NCI-H2227 (cell line): ENCODE measurements around the gene UBE3C.

ENCODE experiments used
- DNase-seq: peaks from one replicate; lab custom pipeline; 2025; ENCODE audit not compliant: unreplicated experiment; lab: John Stamatoyannopoulos, UW

The UBE3C gene

DNA sequence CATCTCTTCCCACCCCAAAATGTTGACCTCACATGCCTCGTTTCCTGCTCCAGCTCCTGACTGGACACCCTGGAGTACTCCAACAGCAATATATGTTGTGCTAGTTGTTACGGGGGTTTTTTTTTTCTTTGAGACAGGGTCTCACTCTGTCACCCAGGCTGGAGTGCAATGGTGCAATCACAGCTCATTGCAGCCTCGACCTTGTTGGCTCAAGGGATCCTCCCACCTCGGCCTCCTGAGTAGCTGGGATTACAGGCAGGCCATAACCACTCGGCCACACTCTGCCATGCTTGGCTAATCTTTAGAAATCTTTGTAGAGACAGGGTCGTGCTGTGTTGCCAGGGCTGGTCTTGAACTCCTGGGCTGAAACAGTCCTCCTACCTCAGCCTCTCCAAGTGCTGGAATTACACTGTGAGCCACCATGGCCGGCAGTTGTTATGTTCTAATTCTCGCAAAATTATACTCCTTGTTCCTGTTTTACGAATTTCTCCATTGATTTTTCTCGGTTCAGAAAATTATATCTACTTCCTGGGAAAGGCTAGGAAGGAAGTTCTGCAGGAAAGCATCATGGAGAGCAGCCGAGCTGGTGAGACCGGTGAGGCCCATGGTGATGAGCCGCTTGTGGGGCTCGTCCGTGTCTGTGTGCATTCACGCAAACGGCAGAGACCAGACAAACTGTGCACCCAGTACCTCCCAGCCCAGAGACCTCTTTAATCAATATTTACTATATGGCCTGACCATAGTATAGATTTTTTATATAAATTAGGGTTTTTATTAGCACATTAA lies 145.7 kb downstream of the UBE3C start:
- no peak for DNase-seq

DNA sequence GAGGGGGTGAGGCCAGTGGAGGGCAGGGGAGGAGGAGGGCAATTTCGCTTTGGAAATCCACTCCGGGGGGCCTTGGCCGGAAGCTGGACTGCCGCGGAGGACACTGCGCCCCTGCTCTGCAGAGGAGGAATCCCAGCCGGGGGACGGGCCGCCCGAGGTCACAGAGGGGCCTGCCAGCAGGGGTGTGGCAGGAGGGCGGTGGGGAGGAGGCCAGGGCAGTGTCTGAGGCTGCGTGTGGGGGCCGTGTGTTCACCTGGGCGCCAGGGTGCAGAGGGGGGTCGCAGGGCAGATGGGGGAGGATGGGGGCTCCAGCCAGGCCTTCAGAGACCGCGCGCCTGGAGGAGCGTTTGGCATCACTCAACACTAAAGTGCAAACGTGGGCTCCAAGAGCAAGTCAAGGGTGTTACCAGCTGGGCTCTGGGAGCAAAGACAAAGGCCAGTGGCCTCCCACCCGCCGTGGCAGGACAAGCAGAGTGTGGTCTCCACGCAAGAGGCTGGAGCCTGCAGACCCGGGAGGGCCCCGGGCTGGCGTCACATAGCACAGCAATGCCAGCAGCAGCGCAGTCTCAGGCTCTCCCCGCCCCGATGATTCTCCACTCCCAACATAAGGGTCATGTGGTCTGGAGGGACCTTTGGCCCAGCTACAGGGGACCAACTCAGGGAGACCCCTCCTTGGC lies 152.8 kb downstream of the UBE3C start:
- no peak for DNase-seq

DNA sequence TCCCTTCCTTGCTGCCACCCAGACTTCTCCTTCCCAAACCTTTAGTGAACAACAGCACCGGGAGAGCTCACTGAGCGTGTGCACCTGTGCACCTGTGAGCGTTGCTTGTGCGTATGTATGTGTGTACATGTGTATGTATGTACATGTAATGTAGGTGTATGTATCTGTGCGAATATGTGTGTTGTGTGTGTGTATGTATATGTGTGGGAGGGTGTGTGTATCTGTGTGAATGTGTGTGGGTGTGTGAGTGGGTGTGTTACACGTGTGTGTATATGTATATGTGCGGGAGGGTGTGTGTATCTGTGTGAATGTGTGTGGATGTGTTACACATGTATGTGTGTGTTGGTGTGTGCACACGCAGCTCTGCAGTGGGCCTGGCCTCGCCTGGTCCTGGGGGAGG lies 153.5 kb downstream of the UBE3C start:
- no peak for DNase-seq

DNA sequence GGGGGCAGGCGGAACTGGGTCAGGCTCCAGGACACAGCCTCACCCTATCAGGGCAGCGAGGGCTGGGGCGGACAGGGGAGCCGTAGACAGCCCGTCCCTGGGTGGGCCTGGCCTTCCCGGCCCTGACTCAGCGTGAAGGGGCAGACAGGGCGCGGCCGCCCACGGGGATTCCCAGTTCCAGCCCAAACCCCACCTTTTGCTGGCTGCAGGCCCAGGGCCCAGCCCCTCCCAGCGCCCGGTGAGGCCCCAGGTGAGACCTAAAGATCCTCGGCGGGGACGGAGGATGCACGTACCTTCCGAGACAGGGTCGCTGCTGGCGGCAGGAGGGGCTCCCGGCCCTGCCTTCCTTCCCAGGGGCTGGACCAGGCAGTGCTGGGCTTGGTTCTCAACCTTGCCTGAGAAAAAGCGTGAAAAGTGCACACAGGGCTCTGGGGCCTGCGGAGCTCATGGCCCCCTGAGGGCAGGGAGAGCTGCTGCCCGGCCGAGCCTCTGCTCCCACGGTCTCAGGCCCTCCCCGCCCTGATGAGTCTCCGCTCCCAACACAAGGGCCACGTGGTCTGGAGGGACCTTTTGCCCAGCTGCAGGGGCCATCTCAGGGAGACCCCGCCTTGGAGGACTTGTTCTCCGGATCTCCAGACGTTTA lies 154.2 kb downstream of the UBE3C start:
- no peak for DNase-seq

DNA sequence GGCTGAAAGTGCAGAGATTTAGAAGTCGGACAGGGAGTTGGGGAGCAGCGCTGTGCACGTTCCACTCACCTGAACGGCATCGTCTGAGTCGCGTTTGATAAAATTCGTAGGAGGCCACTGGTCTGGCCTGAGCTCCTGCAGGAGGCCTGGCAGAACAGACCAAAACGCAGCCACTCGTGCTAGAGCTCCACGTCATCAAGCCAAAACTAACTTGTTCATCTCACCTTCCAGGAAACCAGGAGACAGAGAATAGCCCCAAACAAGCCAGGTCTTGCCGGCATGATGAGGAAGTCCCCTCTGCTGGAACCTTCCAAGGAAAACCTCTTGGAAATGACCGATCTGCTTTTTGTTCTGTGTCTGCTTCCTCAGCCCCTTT lies 154.7 kb downstream of the UBE3C start:
- DNase-seq: no peak

DNA sequence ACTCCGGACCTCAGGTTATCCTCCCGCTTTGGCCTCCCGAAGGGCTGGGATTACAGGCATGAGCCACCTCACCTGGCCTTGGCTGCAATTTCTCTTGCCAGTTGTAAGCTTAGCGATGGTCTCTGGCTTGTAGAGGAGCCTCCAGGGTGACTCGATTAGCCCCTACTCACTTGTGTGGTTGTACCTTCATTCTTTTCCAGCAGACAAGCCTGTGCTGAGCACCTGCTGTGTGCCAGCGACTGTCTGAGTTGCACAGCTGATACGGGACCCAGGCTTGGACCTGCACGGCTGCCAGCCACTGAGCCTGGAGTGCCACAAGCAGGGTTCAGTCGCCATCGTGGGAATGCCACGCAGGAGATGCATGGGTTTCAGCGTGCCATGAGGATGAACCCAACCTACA lies 156.0 kb downstream of the UBE3C start:
- no peak for DNase-seq

DNA sequence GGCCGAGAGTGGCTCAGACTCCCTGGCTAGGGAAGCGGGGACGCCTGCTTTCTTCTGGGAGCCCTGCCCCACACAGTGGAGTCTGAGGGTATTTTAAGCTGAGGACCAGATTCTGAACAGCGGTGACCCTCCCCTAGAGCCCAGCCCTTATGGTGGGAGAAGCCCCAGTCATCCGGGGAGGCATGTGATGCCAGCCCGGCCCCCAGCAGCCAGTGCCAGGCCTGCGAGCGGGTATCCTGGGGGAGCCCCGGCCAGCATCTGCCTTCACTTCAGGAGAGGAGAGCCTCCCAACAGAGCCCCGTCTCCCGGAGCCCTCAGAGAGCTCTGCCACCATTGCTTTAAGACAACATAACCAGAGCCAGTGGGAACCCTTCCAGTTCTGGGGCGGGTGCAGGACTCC lies 156.6 kb downstream of the UBE3C start:
- DNase-seq: no peak

DNA sequence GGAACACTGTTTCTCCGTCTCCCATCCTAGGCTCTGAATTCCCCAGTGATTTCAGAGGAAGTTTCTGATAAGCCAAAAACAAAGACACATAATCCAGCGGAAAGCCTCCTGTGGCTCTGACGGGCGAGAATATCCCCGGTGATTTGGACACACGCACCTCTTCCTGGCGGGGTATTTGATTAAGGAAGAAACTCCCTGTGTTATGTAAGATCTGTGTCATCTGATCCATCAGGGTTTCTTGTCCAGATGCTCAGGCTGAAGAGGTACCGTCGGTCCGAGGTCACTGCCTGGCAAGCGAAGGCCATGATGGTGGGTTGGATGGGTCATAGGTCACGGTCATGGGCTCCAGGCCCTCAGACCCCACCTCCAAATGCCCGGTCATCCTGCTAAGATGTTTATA lies 158.5 kb downstream of the UBE3C start:
- no peak for DNase-seq

DNA sequence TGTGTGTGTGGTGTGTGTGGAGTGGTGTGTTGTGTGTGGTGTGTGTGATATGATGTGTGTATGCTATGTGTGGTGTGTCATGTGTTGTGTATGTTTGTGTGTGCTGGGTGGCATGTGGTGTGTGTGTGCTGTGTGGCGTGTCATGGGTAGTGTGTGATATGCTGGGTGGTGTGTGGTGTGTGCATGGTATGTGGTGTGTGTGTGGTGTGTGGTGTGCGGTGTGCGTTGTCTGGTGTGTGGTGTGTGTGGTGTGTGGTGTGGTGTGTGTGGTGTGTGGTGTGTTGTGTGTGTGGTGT lies 160.5 kb downstream of the UBE3C start:
- DNase-seq: no peak

DNA sequence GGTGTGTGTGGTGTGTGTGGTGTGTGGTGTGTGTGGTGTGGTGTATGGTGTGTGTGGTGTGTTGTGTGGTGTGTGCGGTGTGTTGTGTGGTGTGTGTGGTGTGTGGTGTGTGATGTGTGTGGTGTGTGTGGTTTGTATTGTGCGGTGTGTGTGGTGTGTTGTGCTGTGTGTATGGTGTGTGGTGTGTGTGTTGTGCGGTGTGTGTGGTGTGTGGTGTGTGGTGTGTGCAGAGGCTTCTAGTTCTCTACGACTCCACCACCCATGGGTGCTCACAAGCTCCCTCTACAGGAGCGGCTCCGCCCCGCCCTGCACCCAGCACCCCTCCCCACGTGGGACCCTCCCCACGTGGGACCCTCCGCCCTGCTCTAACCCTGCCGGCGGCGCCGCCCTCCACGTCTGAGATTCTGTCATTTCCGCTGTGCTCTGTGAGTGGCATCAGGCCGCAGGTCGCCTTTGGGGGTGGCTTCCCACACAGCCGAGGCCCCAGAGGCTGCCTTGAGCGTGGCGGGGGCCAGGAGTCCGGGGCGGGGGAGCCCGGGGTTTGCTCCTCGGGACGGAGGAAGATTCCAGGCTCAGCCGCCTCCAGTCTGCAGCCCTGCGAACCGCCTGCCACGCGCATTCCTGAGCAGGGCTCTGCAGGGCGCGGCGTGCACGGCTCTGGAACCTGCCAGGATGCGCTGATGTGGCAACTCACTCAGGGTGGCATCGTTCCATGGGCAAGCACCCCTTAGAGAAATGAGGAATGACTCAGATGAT lies 161.1 kb downstream of the UBE3C start:
- DNase-seq: no peak

DNA sequence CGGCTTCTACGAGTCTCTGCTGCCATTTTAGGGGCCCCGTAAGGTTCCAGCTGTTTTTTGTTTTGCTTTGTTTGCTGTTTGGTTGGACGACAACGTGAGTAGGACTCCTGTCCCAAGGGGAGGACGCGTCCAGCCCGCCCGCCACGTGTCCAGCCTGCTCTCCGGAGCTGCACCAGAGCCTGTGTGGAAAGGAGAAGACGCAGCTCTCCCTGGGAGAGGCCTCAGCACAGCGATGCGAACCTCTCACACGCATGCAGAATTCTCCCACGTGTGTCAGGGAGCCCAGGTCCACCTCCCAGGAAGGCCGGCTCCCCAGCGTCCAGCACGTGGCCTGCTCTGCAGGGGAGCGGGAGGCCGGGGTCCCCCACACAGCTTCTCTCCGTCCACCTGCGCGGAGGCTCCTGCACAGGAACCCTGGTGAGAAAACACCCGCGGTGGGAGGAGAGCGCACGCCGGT lies 161.7 kb downstream of the UBE3C start:
- no peak for DNase-seq

DNA sequence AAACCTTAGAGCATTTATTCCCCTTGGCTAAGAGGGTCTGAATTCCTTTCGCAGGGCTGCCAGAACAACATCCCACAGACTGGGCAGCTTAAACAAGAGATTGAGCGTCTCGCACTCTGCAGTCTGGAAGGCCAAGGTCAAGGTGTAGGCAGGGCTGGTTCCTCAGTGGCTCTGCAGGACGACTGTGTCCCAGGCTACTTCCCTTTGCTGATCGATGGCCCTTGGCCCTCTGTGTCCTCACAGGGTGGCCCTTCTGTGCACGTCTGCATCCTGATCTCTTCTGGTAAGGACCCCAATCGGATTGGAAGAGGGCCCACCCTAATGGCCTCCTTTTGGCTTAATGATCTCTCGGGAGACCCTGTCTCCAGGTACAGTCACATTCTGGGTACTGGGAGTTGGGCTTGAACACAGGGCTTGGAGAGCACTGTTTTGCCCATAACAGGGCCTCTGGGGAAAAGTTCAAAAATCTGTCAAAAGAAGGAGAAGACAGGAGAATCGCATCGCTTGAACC lies 162.9 kb downstream of the UBE3C start:
- DNase-seq: no peak

DNA sequence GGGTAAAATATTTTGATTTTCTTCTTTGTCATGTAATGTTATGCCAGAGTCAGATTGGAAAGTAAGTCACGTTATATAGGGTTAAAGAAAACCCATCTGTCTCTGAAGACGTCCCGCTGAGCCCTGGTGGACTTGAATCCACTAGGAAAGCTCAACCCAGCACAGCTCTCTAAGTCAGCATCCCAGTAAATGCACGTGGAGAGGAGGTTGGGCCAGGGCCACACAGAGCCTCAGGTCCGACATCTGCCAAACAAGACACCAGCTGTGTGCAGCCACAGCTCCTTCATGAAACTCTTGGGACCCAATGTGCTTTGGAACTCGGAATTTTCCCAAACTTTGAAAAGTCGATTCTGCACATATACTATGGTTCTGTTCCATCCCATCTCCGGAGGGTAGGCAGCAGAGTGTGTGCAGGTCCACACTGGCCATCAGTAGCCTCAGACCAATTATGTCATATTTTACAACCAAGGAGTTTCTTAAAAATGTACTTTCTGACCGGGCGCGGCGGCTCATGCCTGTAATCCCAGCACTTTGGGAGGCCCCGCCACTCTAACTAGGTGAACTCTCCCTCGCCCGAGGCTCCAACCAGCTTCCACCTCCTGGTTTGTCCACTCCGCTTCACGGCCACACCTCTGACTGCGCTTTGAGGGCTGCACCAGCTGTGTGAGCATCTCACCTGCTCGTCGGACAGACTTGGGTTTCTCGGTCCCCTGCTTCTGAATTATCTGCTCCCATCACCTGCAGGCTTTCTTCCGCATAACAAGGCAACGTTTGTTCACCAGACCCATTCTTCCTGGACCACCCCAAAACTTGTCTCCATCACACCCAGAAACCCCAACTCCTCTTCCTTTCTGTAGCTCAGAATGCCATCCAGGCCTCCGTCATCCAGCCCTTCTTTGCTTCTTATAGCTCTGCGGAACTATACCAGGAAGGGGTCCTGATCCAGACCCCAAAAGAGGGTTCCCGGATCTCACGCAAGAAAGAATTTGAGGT lies 168.4 kb downstream of the UBE3C start:
- no peak for DNase-seq

DNA sequence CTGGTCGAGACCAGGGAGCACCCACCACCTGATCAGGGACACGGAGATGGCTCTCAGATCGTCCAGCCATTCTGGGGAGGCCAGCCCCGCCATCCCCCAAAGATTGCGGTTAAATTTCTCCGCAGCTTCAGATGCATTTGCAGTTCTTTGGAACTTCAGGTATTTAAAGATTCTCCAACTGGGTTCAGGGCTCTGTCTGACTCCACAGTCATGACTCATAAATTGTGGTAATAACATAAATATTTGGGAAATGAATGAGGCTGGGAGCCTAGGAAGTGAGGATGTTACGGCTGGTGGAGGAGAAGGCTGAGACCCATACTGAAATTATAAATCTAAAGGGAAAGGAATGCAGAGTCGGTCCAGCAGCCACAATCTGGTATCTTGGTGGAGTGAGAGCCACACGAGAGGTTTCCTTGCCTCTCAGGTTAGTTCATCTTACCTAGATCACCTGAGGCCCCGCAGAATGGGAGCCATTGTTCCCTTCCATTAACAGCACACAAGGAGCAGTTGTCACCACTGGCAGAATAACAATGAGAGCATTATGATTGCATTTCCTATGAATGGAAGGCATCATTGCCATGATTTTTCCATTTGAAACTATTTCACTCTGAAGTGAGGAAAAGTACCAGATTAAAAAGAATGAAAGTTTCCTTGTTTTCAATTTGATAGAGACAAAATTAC lies 171.4 kb downstream of the UBE3C start:
- DNase-seq: no peak

DNA sequence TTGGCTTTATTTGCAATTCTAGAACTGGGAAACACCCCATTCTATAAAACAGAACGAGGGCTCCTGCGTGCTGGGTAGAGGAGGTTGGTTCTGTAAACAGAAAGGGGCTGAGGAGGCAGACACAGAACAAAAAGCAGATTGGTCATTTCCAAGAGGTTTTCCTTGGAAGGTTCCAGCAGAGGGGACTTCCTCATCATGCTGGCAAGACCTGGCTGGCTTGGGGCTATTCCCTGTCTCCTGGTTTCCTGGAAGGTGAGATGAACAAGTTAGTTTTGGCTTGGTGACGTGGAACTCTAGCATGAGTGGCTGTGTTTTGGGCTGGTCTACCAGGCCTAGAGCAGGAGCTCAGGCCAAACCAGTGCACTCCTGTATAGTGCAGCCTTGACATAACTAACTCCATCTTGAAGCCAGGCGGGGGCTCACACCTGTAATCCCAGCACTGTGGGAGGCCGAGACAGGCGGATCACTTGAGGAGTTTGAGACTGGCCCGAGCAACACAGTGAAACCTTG lies 172.0 kb downstream of the UBE3C start:
- DNase-seq: no peak

DNA sequence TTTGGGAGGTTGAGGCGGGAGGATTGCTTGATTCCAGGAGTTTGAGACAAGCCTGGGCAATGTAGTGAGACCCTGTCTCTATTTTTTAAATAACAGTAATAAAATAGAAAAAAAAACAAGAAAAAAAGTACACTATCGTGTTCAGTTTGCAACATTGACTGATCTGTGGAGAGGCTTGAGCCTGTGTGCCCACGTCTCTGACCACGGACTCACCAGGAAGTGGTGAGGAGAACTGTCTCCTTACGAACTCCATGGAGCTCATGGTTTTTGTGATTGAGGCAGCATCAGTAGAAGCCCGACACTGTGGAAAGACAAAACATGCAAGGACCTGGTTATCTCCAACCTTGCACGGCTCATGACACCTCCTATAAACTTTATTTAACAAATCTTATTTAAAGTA lies 174.2 kb downstream of the UBE3C start:
- DNase-seq: no peak

DNA sequence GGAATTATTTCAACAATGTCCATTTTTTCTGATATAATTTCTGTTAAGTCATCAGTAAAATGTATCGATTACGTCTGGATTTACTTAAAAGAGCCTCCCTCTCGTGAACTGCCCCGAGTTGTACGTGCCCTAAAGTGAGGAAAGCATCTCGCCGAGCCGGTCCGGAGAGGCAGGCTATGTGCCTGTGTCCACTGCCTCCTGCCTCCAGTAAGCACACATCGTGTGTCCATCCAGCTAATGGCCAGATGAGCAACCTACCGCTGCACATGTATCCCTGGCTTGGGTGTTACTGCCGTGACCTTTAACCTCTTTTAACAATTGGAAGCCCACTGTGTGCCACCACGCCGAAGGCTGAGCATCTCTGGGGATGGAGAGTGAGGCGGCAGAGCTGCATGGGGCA lies 174.9 kb downstream of the UBE3C start:
- no peak for DNase-seq

DNA sequence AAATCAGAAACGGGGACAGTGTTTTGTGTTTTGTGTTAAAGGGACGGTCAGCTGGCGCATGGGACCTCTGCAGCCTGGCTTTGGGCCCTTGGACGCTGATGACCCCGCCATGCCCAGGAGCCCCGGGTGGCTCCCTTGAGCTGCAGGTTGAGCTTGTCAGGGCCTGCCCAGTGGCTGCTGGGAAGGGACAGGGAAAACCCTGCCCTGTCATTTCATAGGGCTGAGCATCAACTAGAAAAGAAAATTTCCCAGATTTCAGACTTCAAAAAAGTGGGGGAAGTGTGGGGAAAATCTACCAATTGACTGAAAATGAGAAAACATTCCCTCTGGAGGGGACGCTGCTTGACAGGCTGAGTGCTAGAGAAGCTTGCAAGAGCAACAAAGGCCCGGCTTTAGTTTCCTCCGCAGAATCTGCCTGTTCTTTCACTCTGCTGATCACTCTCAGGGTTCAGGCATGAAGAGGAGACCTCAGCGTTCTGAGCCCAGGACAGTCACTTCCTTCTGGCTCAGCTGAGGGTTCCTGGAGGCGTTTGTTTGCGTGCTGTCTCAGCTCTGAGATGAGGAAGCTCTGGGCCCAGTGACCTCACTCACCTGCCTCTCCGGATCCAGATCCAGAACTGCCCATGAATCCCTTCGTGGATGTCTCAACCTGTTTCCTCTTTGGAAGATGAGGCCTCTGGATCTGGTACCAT lies 179.4 kb downstream of the UBE3C start:
- no peak for DNase-seq
